CD1c-positive myeloid dendritic cell (primary cell): Measurements from ENCODE around the gene HOXC4.
"Not testable (repeated sequence)": the region's sequence is repeated elsewhere in the genome, so short reads cannot be mapped to it uniquely, and the experiment has no call there.

Experiments used
- DNase-seq: peaks from one replicate; pipeline ENCODE4 v3.0.0-alpha.2; 2016; ENCODE audit errors: extremely low spot score

HOXC4 gene

GRCh38 chr12:54089465-54089864 lies 35.8 kb downstream of the HOXC4 start:
- not testable (repeated sequence) for DNase-seq

- DNase-seq = not testable (repeated sequence)
These were observed 36.7 kb downstream of the HOXC4 start for GRCh38 chr12:54090312-54090711.

- DNase-seq = not testable (repeated sequence)
These were observed 39.3 kb downstream of the HOXC4 start for GRCh38 chr12:54092943-54093342.

- not testable (repeated sequence) for DNase-seq
These were observed 42.3 kb downstream of the HOXC4 start for GRCh38 chr12:54095928-54096327.

- DNase-seq = not testable (repeated sequence)
These were observed 45.0 kb downstream of the HOXC4 start for GRCh38 chr12:54098644-54099043.

- DNase-seq = not testable (repeated sequence)
These were observed 47.0 kb downstream of the HOXC4 start for GRCh38 chr12:54100588-54100987.

GRCh38 chr12:54102223-54102622 lies 48.6 kb downstream of the HOXC4 start:
- not testable (repeated sequence) for DNase-seq

- DNase-seq = not testable (repeated sequence)
These were observed 50.2 kb downstream of the HOXC4 start for GRCh38 chr12:54103827-54104226.
